ENCODE results near the gene CFAP46. TPM values are rescaled to one million over a fixed set of nuclear protein-coding genes. Genes with fewer than 3 reads are reported as not detected.

Gene CFAP46
- total RNA-seq, 1 donor = under 0.01 TPM

DNA sequence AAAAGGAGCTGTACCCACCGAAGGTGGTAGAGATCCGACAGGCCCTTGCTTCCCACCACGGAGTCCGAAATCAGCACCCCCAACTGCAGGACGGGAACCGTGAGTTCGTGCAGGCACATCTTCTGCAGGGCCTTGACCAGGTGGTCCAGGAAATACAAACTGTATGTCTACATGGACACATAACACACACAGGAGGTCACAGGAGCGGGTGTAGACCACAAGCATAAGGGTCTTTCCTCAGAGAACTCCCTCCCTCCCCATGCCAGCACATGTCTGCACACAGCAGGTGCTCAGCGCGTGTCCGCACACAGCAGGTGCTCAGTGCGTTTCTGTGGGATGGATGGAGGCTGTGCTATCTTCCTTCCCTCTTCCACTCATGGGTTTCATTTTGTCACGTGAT, 69.7 kb downstream of the CFAP46 start:
- no peak for DNase-seq (ENCODE audit: low read depth in 2 of 3, low spot score in 2 of 3)

- DNase-seq (ENCODE audit: low read depth in 2 of 3, low spot score in 2 of 3) = no peak
Measured at GRCh38 chr10:132870426-132870825, 71.9 kb downstream of the CFAP46 start.

DNA sequence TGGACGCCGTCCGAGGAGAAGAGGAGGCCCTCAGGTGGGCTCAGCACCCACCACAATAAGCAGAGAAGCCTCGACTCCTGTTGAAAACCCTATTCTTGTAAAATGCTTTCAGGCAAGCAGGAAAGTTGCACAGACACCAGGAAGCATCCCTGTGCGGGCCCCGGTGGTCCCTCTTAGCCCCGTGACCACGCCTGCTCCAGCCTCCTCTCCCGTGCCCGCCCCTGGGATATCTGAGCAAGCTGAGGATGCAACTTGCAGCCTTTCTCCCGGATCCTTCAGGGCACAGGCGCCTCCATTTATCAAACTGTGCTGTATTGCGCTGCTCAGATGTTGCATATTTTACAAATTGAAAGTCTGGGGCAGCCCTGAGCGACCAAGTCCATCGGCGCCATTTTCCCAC, 72.7 kb downstream of the CFAP46 start:
- DNase-seq (ENCODE audit: low read depth in 2 of 3, low spot score in 2 of 3) = no peak

- no peak for DNase-seq (ENCODE audit: low read depth in 2 of 3, low spot score in 2 of 3)
Measured at GRCh38 chr10:132868995-132869394, 73.4 kb downstream of the CFAP46 start.

GRCh38 chr10:132867801-132868644, 74.3 kb downstream of the CFAP46 start:
- no peak for DNase-seq (ENCODE audit: low read depth in 2 of 3, low spot score in 2 of 3)

GRCh38 chr10:132866601-132867381, 75.6 kb downstream of the CFAP46 start:
- DNase-seq (ENCODE audit: low read depth in 2 of 3, low spot score in 2 of 3) = no peak

- no peak for DNase-seq (ENCODE audit: low read depth in 2 of 3, low spot score in 2 of 3)
Measured at GRCh38 chr10:132865851-132866600, 76.3 kb downstream of the CFAP46 start.

- no peak for DNase-seq (ENCODE audit: low read depth in 2 of 3, low spot score in 2 of 3)
Measured at GRCh38 chr10:132865171-132865631, 77.2 kb downstream of the CFAP46 start.

- DNase-seq (ENCODE audit: low read depth in 2 of 3, low spot score in 2 of 3) = peak in 2 of 3 donors; percentile 9 to 18
Measured at GRCh38 chr10:132862485-132863420, 79.6 kb downstream of the CFAP46 start.

GRCh38 chr10:132861884-132862461, 80.4 kb downstream of the CFAP46 start:
- DNase-seq (ENCODE audit: low read depth in 2 of 3, low spot score in 2 of 3) = no peak

DNA sequence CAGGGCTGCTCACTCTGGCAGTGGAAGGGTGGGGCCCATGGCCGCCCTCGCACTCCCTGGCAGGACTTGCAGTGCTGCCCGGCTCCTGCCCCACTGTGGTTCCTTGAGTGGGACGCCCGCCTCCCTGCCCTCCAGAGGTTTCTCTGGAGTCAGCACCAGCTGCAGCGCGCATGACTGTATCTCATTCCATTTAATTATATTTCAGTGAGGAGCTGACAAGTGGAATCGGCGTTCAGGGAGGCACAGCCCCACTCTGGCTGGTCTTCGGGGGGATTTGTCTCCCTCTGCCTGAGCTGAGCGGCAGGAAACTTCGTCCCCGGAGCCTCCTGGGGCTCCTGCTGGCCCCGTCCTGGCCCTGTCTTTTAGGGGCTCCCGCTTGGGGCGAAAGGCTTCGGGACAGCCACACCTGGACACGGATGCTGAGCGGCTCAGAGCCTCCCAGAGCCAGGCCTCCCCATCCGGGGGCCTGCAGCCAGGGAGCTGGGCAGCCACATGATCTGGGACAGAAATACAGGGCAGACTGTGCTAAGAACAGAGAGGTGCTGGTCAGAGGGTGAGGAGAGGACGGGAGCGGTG, 81.2 kb downstream of the CFAP46 start:
- no peak for DNase-seq (ENCODE audit: low read depth in 2 of 3, low spot score in 2 of 3)

DNA sequence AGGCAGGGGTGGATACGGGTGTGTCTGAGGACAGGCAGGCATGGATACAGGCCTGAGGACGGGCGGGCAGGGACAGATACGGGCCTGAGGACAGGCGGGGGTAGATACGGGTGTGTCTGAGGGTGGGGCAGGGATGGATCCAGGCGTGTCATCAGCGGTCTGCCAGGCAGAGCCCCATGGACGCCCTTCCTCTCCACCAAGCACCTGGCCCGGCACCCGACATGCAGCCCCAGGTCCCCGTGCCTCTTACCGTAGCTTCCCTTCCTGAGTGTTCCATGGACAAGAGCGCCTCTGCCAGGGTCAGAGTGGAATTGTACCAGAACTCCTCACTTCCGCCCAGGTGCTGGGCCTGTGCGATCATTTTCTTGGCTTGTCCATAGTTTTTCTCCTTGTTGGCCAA, 81.8 kb downstream of the CFAP46 start:
- no peak for DNase-seq (ENCODE audit: low read depth in 2 of 3, low spot score in 2 of 3)

- no peak for DNase-seq (ENCODE audit: low read depth in 2 of 3, low spot score in 2 of 3)
Measured at GRCh38 chr10:132859084-132859855, 83.1 kb downstream of the CFAP46 start.

DNA sequence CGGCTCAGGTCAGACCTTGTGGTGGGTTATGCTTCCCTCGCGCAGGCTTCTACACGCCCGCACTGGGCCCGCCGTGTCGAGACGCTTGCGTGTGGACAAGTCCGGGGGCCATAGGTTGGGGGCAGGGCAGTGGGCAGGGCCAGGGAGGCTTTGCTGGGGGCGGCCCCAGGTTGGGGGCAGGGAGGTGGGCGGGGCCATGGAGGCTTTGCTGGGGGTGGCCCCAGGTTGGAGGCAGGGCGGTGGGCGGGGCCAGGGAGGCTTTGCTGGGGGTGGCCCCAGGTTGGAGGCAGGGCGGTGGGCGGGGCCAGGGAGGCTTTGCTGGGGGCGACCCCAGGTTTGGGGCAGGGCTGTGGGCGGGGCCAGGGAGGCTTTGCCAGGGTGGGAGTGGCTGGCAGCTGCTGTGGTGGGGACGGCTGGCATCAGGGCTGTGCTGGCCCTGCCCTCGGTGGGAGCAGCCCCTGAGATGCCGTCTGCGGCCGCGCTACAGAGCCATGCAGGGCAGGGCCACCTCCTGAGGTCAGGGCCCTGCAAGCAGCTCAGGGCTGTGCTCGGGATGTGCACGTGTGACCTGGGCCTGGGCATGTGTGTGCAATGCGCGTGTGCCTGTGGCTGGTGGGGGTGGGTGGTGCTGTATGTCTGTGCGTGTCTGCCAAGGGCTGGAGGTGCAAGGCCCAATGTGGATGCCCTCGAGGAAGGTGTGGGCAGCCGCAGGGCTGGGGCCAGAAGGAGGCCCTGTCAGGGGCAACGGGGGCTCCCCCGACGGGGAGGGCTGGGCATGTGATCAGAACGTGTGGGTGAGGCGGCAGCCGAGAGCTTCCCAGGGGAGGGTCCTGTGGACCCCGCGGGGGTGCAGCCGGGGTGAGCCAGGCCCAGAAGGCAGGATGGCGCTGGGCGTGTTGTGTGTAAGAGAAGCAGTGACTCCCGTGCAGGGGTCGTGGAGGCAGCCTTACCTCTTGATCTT, 84.0 kb downstream of the CFAP46 start:
- no peak for DNase-seq (ENCODE audit: low read depth in 2 of 3, low spot score in 2 of 3)

DNA sequence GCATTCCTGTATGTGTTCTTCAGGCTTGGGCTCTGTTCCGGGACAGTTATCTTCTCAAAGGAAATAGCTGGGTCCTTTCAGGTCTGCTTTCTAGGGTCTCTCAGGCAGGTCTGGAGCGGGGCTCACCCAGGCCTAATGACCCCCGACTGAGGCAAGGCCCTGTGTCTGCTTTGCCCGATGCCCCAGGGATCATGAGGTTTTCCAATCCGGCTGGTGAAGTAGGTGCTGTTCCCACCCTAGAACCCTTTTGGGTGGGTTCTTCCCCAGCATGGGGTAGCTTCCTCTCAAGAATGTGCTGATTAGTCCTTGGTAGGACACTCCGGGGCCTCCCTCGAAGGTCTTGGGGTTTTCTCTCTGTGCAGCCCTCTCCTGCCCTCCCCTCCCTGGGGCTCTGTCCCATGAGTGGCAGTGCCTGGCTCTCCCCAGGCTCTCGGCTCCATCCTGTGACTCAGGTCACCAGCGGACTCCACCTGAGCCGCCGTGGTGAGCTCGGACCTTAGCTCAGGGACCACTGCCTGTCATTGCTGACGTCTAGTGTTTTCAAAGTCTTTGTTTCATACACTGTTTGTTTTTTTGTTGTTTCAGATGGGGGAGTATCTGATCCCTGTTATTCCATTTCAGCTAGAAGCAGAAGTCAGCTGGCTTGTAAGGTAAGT, 85.4 kb downstream of the CFAP46 start:
- DNase-seq (ENCODE audit: low read depth in 2 of 3, low spot score in 2 of 3) = no peak

GRCh38 chr10:132855889-132856288, 86.5 kb downstream of the CFAP46 start:
- DNase-seq (ENCODE audit: low read depth in 2 of 3, low spot score in 2 of 3) = no peak

- no peak for DNase-seq (ENCODE audit: low read depth in 2 of 3, low spot score in 2 of 3)
Measured at GRCh38 chr10:132851451-132851850, 90.9 kb downstream of the CFAP46 start.
